HG02623 (cell line): ENCODE measurements around the gene TAB2.
"Not testable (repeated sequence)": the region's sequence is repeated elsewhere in the genome, so short reads cannot be mapped to it uniquely, and the experiment has no call there.

Experiments
- ATAC-seq: cut with Tn5 transposase; IDR thresholded peaks from one replicate; pipeline ENCODE4 v1.9.1; 2021; ENCODE audit warnings: moderate library complexity; ENCODE audit not compliant: unreplicated experiment

Gene TAB2

DNA sequence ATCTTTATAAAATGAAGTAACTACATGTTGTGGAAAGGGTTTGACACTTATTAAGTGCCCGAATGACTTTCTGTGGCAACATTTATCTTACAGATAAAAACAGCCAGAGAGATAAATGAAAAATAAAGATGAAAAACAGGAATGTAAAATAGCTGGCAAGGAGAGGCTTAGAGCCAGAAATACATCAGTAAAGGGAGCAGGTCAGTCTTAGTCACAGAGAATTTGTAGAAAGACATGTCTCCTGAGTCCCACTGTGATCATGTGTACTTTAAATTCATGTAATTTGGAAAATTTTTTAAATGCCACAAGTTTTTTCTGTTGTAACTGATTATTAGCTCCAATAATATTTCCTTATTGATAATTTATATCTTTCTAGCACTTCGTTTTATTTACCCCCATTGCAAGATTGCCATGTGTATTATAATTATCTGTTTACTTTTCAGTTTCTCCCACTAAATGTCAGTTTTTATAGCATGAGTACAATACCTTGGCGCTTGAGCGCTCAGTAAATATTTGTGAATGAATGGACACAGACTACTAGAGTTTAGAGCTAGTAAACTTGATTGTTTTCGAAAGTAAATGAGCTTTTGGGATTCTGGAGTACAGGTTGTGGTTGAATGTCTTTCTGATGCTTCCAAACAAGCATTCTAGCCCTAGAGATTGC lies 15.2 kb downstream of the TAB2 start:
- ATAC-seq, result no peak

DNA sequence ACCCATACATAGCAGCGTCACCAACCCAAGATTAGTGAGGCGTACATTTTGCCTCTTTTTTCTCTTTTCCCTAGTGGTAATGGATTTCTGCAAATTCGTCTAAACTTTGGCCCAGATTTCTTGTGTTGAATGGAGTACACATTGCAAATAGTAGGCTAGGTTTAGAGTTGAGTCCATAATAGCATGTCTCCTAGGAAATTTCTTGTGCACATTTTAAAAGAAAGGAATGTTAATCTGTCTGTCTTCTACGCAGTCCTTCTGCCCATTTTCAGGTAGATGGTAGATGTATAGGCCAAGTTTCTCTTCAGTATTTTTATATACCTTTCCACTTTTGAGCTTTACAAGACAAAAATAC lies 15.7 kb downstream of the TAB2 start:
- no peak for ATAC-seq

DNA sequence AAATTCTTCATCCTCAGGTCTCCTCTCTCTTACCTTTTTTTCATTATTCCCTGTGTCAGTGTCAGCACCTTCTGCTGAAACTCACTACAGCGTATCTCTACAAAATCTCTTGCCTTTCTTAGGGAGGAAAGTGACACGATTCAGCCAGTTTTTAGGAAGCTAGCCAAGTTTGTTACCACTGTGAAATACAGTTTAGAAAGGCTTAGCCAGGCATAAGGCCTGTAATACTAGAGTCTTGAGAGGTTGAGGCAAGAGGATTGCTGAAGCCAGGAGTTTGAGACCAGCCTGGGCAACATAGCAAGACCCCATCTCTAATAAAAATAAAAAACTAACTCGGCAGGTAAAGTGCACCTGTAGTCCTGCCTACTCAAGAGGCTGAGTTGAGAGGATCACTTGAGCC lies 16.7 kb downstream of the TAB2 start:
- ATAC-seq, result no peak

DNA sequence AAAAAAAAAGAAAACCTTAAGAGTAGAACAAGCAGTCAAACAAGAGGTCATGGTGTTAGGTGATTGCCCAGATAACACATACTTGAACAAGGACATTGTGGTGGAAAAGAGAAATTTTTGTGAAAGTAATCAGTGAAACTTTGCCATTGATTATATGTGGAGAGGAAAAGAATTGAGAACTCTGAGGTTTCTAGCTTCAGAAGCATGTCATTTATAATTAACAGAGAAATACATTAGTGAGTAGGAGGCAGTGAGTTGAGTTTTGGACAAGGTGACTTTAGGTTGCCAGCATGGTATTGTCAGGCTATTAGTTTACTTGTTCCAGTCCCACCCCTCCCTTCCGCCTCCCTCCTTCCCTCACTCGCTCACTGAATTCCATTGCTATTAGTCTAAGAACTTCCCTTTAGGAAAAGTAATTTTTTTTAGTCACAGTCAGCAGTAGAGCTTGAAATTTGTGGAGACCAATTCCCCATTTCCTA lies 17.2 kb downstream of the TAB2 start:
- ATAC-seq, result no peak

DNA sequence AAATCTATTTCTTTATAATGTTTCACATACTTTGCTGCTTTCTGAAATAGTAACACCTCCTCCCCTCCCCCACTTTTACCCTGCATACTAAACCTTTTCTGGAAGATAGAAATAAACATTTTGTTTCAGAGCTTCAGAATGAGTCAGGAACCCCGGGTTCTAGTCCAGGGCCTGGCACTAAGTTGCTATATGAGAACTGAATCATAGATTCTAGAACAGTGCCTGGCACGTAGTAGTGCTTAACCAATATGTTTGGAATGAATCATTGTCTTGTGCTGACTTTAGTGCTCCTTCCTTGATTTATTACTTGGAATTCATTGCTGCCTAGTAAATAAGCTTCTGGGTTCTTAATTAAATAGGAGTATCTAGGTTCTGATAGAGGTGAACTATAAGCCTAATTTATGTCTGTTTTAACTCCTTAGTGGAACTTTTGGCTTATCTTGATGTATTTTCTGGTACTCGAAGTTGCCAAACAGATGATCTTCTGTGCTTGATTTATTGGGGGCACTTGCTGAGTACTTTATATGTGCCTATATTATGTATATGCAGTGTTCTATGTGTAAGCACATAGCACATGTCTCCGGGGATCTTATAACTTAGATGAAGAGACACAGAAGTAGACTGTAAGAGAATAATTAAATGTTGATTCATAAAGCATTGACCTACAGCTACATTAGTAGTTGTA lies 18.6 kb downstream of the TAB2 start:
- ATAC-seq, result no peak

DNA sequence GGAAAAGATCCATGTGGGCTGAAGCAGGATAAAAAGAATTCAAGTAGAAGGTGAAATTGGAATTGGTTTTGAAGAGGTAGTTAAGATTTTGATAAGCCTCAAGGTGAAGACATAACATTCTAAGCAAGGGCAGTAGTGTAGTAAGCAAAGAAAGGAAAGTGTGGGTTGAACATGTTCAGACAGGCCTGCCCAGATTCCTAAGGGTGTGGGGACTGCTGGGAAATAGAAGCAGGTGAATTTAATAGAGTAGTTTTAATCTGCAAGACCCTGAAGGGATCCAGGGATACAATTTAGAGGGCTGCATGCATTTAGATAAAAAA lies 19.1 kb downstream of the TAB2 start:
- ATAC-seq, result no peak

DNA sequence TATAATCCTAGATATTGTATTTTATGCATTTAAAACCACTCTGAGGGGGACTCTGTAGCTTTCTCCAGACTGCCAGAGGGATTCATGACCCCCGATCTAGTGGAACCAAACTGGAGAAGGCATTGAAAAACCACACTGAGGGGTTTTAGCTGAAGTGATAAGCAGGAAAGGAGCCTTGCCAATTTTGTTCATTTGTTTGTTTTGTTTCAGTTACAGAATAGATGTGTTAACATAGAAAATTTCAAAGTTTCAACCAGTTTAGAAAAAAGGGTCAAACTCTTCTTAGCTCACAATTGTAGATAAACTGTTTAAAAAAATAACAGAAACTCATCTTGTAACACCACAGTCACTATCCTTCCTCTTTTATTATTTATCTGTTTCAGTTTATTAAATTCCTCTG lies 19.8 kb downstream of the TAB2 start:
- no peak for ATAC-seq

DNA sequence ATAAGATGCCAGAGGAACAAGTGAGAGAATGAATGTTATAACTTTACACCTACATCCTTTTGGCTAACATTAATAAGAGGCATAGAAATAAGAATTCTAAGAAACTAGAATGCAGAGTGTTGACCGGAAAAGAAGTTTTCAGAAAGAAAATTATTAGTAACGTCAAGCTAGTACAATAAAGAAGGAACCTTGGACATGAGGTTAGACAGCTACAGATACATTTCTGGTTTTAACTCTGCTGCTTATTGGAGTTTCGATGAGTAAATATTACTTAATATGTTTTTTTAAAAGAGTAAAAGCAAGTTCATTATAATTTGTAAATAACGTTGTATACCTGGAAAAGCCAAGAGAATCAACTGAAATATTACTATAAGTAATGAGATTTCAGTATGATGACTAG lies 22.7 kb downstream of the TAB2 start:
- no peak for ATAC-seq

DNA sequence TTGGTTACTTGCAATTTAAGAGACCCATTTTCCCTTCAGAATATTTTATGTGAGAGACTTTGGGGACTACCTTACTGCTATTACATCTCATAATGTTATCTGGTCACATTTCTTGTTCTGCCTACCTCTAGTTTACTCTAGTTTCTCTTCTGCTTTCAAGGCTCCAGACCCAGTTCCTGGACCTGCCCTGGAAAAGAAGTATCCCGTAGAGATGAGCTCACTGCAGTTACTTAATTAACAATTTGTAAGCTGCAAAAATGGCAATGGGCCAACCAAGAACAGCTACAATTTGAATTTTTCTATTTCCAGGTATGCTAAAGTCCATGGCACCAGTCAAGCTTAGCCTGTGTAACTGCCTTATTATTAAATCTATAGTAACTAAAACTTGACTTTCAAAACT lies 25.0 kb downstream of the TAB2 start:
- ATAC-seq, result no peak

DNA sequence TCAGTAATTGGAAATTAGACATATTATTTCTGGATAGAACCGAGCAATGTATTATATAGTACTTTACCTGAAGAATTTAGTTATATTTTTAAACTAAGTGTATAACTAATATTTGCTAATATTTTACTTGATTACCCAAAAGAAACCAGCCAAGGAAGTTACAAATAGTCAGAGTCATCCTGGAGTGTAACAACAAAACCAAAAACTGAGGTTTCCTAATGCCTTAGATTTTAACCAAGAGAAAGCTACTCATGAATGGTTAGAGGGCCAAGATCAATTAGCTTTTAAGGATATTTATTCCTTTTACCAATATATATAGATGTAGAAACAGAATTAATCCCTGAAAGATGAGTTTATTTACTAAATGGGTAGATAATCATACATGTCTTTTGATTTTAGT lies 26.0 kb downstream of the TAB2 start:
- no peak for ATAC-seq

DNA sequence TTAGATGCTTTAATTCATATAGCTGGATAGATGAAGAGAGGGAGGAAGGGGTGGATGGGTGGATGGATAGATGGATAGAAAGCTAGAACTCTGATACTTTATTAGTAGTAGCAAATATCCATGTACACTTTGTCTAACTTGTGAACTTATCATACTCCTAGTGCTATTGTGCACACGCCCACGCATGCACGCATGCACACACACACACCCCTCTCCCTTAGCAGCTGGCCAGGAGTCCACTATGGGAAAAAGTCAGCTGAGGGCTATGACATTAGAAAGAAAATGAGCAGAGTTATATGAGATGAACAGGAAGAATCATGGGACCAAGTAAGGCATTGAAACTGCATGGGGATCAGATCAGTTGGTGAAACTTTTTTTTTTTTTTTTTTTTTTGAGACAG lies 28.6 kb downstream of the TAB2 start:
- ATAC-seq, result no peak

DNA sequence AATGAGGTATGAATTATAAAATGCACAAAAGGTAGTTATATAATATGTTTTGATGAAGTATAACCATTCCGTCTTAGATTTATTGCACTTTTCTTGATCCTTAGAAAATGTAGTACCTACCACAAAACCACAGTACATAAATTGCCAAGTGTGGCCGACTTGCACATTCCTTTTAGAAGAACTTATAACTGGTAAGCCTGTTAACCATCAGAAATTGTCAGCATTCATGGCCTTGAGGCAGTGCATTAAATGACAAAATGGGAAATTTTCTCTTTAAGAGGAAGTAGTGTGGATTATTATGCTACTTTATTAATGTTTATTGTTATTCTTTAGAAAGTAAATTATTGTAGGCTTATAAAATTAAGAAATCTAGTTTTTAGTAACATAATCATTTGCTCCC lies 29.6 kb downstream of the TAB2 start:
- no peak for ATAC-seq

DNA sequence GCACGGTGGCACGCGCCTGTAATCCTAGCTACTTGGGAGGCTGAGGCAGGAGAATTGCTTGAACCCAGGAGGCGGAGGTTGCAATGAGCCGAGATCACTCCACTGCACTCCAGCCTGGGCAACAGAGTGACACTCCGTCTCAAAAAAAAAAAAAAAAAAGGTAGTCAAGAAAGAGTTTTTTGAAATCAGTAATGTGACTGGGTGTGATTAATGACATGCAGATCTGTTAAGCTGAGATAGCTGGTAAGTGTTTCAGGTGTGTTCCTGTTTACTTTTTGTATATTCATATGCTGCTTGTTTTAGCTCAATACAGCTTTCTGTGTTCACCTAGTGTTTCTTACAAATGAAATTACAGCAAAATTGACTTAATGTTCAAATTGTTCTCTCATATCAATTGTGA lies 31.8 kb downstream of the TAB2 start:
- ATAC-seq, result not testable (repeated sequence)

DNA sequence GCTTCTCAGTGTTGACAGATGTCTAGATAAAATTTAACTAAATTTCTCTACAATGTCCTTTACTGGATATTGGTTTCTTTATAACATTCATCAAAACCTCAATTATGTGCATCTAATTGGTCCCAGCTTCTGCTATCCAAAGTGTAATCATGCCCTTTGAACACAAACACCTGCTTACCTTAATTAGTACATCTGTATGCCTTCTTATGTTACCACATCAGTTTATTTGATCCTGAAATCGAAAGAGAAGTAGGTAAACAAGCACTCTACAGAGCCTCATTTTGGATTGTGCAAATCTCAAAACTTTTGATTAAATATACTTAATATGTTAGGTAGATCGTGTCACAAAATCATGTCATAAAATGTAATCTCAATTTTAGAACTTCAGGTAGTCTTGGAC lies 36.5 kb downstream of the TAB2 start:
- ATAC-seq, result no peak

DNA sequence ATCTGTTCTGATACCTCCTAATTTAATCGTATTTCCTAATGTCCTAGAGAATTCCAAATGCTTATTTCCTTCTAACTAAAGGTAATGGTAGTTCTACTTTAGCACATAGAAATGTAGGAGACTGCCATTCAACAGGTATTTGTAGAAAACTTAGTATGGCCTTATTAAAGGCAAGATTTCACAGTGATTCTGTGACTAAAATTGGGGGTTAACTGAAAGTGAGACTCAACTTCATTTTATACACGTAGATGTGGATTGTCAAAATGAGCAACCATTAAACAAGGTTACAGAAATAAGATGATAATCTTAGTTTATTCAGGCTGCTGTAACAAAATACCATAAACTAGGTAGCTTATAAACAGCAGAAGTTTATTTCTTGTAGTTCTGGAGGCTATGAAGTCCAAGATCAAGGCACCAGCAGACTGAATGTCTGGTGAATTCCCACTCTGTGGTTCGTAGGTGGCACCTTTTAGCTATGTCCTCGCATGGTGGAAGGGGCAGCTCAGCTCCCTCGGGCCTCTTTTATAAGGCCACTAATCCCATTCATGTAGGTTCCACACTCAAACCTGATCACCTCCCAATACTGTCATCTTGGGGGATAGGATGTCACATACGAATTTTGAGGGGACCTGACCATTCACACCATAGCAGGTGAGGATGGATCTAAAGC lies 38.7 kb downstream of the TAB2 start:
- ATAC-seq, result no peak

DNA sequence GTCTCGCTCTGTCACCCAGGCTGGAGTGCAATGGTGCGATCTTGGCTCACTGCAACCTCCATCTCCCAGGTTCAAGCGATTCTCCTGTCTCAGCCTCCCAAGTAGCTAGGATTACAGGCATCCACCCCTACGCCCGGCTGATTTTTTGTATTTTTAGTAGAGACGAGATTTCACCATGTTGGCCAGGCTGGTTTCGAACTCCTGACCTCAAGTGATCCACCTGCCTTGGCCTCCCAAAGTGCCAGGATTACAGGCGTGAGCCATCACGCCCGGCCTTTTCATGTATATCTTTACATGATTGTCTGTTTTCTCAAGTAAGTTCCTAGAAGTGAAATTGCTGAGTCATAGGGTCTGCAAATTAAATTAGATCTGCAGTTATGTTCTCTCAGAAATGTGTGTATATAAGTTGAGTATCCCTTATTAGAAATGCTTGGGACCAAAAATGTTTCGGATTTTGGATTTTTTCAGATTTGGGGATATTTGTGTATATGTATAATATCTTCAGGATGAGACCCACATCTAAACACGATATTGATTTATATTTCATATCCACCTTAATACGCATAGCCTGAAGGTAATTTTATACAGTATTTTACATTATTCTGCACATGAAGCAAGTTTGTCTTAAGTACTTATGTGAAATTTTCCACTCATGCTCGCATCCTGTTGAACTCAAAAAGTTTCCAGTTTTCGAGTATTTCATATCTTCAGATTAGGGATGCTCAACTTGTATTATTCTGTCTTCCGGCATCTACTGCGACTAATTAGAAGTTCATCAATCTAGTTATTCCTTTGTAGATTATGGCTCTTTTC lies 40.4 kb downstream of the TAB2 start:
- ATAC-seq, result no peak

DNA sequence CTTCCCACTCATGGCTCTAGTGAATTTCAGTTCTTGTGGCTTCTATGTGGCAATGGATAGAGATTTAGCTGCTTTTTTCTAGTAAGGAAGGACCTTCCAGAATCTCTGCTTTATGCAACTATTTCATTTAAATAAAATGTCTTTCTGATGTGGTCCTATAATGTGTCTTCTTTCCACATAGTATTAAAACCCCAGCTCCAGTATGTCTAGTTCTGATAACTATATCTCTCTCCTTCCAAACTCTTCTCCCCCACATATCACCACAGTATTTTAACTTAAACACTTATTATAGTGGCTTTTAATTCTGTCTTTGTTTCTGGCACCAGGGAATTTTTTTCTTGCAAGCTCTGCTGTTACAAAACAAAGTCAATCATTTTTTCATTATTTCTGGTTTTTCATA lies 41.9 kb downstream of the TAB2 start:
- no peak for ATAC-seq

DNA sequence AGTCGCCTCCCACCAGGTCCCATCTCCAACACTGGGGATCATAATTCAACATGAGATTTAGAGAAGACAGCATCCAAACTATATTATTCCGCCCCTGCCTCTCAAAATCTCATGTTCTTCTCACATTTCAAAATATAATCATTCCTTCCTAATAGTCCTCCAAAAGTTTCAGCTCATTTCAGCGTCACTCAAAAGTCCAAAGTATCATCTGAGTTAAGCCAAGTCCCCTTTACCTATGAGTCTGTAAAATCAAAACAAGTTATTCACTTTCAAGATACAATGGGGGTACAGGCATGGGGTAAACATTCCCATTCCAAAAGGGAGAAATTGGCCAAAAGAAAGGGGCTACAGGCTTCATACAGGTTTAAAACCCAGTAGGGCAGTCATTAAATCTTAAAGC lies 43.0 kb downstream of the TAB2 start:
- no peak for ATAC-seq

DNA sequence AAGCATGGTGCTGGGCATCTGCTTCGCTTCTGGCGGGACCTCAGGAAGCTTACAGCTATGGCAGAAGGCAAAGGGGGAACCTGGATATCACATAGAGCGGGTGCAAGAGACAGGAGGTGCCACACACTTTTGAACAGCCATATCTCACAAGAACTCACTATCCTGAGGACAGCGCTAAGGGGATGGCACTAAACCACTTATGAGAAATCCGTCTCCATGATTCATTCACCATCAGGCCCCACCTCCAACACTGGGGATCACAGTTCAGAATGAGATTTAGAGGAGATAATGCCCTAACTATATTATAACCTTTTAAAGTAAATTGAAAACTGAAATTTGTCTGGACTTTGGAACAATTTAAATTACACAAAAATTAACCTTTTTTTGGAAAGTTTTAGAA lies 44.8 kb downstream of the TAB2 start:
- no peak for ATAC-seq

DNA sequence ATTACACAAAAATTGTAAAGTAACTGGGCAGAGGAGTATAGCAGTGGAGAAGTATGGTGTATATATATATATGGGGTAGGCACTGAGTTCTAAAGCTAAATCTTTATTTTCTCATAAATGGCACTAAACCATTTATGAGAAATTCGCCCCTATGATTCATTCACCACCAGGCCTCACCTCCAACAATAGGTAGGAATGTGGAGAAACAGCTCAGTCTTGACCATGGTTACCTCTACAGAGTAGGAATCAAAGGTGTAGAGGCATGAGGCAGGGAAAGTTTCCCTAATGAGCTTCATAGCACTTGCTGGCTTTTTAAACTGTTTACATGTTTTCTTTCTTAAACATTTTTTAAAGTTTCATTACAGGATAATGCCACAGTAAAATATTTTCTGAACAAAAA lies 45.6 kb downstream of the TAB2 start:
- no peak for ATAC-seq

DNA sequence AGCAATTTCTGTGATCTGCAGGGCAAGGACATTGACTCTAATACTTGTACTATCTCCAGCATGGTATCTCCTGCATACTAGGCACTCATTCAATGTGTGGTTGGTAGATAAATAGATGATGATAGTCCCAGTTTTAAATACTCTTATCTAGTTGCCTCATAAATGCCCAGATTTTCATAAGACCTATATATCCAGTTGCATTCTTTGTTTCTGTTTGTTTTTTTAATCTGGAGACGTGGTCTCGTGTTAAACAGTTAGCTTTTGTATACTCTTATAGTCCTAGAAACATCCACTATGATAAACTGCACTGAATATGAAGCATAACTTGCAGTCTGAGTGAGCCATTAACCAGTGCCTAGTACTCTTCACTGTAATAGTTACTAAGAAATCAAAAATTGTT lies 47.0 kb downstream of the TAB2 start:
- ATAC-seq, result no peak

DNA sequence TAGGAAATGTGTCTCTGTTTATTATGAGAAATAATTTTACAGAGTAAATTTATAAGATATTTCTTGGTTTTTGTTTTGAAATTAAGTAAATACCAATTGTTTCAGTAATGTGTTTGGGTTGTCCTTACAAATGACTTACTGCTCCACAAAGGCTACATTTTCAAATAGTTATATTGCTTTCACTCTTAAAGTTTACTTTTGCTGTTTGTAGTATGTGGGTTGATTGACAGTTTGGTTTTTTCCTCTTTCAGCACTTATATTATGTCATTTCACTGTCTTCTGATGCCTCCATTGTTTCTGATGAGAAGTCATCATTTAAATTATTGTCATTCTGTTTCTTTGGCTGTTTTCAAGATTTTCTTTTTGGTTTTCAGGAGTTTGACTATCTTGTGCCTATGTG lies 47.7 kb downstream of the TAB2 start:
- no peak for ATAC-seq
